BLaER1 (cell line): ENCODE results near the gene ZFP64.
"Not testable (repeated sequence)": the region's sequence is repeated elsewhere in the genome, so short reads cannot be mapped to it uniquely, and the experiment has no call there.

Experiments
- H3K27ac ChIP-seq: shearing (Covaris generic); formaldehyde crosslinking; 2 replicates; pipeline ENCODE4 v1.8.1; 2022
- H3K27me3 ChIP-seq: shearing (Covaris generic); formaldehyde crosslinking; 2 replicates; pipeline ENCODE4 v1.8.1; 2022
- H3K36me3 ChIP-seq: shearing (Covaris generic); formaldehyde crosslinking; 2 replicates; pipeline ENCODE4 v1.8.1; 2022
- H3K4me1 ChIP-seq: shearing (Covaris generic); formaldehyde crosslinking; 2 replicates; pipeline ENCODE4 v1.8.1; 2022
- H3K4me2 ChIP-seq: shearing (Covaris generic); formaldehyde crosslinking; 2 replicates; pipeline ENCODE4 v1.8.1; 2022
- H3K4me3 ChIP-seq: shearing (Covaris generic); formaldehyde crosslinking; 2 replicates; pipeline ENCODE4 v1.8.1; 2022
- H3K9ac ChIP-seq: shearing (Covaris generic); formaldehyde crosslinking; 2 replicates; pipeline ENCODE4 v1.8.1; 2022
- H3K9me3 ChIP-seq: shearing (Covaris generic); formaldehyde crosslinking; 2 replicates; pipeline ENCODE4 v1.8.1; 2022
- H4K20me1 ChIP-seq: shearing (Covaris generic); formaldehyde crosslinking; 2 replicates; pipeline ENCODE4 v1.8.1; 2022
- Cebpa-rat ChIP-seq: shearing (Covaris generic); IDR thresholded peaks from 2 replicates; pipeline ENCODE4 v1.8.1; 2022

Gene ZFP64

DNA sequence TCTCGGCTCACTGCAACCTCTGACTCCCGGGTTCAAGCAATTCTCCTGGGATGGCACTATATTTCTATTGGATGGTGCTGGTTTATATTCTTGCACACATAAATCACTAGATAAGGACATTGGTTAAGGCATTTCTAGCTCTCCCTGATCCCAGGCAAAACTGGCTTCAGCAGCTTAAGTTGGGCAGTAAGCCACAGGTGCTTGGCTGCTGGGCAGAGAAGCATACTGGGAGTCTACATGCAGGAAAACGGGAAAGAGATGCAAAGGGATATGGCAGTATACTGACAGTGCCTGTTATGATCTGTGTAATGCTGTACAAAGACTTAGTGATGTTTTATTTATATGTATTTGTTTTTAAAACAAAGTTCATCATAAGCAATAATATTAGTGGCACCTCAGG, 33.3 kb upstream of the ZFP64 start:
- Histone ChIP-seq H4K20me1 (no peaks in the 10 kb centered on the region), H3K9ac (no peak overlapping the region), H3K36me3 (no peaks in the 10 kb centered on the region), H3K4me2 (no peak overlapping the region), H3K4me1 (no peaks in the 10 kb centered on the region), H3K9me3 (peaks cover 29% of the 10 kb centered on the region), H3K4me3 (no peak overlapping the region), H3K27ac (no peak overlapping the region), H3K27me3 (no peaks in the 10 kb centered on the region)
- no peak for TF ChIP-seq Cebpa-rat

DNA sequence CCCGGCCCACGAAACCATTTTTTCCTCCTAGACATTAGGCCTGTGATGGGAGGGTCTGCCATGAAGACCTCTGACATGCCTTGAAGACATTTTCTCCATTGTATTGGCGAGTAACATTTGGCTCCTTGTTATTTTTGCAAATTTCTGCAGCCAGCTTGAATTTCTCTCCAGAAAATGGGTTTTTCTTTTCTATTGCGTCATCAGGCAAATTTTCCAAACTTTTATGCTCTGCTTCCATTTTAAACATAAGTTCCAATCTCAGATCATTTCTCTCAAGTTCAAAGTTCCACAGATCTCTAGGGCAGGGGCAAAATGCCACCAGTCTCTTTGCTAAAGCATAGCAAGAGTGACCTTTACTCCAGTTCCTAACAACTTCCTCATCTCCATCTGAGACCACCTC, 29.8 kb upstream of the ZFP64 start:
- H3K4me3 ChIP-seq, H3K4me1 ChIP-seq, H3K9ac ChIP-seq, H3K27ac ChIP-seq, H4K20me1 ChIP-seq, H3K36me3 ChIP-seq, H3K27me3 ChIP-seq, H3K4me2 ChIP-seq: not testable (repeated sequence)
- peaks cover 55% of the 10 kb centered on the region for H3K9me3 ChIP-seq

DNA sequence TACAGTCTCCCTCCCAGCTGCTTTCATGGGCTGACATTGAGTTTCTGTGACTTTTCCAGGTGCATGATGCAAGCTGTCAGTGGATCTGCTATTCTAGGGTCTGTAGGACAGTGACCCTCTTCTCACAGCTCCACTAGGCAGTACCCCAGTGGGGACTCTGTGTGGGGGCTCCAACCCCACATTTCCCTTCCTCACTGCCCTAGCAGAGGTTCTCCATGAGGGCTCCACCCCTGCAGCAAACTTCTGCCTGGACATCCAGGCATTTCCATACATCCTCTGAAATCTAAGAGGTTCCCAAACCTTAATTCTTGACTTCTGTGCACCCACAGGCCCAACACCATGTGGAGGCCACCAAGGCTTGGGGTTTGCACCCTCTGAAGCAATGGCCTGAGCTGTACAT, 29.3 kb upstream of the ZFP64 start:
- H4K20me1 ChIP-seq, H3K36me3 ChIP-seq, H3K4me2 ChIP-seq, H3K27me3 ChIP-seq, H3K4me3 ChIP-seq, H3K27ac ChIP-seq, H3K4me1 ChIP-seq, H3K9ac ChIP-seq: not testable (repeated sequence)
- peaks cover 55% of the 10 kb centered on the region for H3K9me3 ChIP-seq

DNA sequence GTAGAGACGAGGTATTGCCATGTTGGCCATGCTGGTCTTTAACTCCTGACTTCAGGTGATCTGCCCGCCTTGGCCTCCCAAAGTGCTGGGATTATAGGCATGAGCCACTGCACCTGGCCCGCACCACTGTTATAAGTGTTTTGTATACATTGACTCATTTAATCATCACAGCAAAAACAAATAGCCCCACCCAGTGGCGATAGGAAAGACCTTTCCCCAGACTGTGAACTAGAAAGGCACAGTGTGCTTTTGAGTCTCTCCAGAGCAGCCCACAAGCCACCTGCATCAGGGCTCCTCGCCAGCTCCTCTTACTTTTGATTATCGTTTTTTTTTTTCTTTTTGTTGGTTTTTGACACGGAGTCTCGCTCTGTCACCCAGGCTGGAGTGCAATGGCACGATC, 27.9 kb upstream of the ZFP64 start:
- H3K4me2 ChIP-seq = no peak overlapping the region
- no peaks in the 10 kb centered on the region for H3K36me3 ChIP-seq
- H3K4me1 ChIP-seq = no peaks in the 10 kb centered on the region
- H3K9me3 ChIP-seq = peaks cover 55% of the 10 kb centered on the region
- no peak overlapping the region for H3K27ac ChIP-seq
- H3K4me3 ChIP-seq = no peak overlapping the region
- no peak overlapping the region for H3K9ac ChIP-seq
- TF ChIP-seq Cebpa-rat = no peak
- H4K20me1 ChIP-seq = no peaks in the 10 kb centered on the region
- H3K27me3 ChIP-seq = no peaks in the 10 kb centered on the region

DNA sequence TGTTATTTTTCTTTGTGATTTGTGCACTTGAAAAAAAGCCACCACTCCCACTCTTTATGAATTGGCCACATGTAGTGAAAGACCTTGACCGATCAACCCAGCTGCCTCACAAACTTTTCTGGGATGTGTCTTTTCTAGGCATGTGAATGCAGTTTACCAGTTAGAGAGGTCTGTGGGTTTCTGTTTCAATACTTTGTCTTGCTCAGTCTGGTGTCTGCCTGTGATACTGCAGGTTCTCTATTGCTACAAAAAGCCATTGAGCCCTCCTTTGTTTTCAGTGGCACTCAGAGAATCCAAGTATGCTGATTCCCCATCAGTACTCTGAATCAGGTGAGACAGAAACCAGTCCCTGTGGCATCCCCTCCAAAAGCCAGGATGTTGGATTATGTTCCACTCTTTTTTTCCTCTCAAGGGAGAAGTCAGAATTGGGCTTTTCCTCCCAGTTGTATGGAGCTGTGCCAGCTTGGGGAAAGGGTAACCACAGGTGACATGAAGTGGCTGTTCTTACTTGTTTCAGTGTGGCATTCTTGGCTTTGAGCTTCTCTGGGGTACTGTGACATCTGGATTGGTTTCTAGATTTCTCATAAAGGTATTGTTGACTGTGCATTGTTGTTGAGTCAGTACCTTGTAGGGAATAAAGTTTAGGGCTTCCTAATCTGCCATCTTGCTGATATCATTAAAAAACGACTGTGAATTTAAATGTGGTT, 26.3 kb upstream of the ZFP64 start:
- no peaks in the 10 kb centered on the region for H3K36me3 ChIP-seq
- H3K4me2 ChIP-seq = no peak overlapping the region
- H3K9ac ChIP-seq = no peak overlapping the region
- H3K4me3 ChIP-seq = no peak overlapping the region
- peaks cover 52% of the 10 kb centered on the region for H3K9me3 ChIP-seq
- TF ChIP-seq Cebpa-rat = no peak
- no peak overlapping the region for H3K27ac ChIP-seq
- no peaks in the 10 kb centered on the region for H3K27me3 ChIP-seq
- H4K20me1 ChIP-seq = no peaks in the 10 kb centered on the region
- no peaks in the 10 kb centered on the region for H3K4me1 ChIP-seq

DNA sequence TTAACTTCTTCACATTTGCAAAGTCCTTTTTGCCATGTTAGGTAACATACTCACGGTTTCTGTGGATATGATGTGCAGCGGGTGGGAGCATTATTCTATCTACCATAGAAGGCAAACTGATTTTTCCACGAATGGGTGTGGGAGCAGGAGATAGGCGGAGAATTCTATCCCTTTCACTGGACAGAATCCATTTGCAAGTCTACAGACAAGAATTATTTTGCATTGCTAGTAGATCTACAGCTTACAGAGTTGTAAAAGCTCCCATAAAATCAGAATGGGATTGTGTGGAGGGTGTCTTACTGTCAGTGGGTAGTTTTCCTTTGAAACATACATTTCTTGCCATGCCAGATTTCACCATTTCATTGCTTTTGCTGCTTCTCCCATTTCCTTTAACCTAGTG, 22.4 kb upstream of the ZFP64 start:
- Histone ChIP-seq H3K4me1 (no peaks in the 10 kb centered on the region), H3K27me3 (no peaks in the 10 kb centered on the region), H3K4me3 (no peak overlapping the region)

DNA sequence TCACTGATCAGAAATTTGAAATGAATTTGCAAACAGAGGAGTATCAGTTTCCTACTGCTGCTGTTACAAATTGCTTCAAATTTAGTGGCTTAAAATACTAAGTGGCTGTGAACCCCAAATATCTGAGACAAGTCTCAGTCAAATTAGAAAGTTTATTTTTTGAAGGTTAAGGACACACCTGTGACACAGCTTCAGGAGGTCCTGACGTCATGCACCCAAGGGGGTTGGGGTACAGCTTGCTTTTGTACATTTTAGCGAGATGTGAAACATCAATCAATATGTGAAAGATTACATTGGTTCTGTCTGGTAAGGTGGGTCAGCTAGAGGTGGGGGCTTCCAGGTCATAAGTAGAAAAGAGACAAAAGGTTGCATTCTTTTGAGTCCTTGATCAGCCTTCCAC, 21.4 kb upstream of the ZFP64 start:
- no peaks in the 10 kb centered on the region for H4K20me1 ChIP-seq
- H3K4me2 ChIP-seq = no peak overlapping the region
- no peaks in the 10 kb centered on the region for H3K36me3 ChIP-seq
- no peak overlapping the region for H3K27ac ChIP-seq
- H3K4me1 ChIP-seq = no peaks in the 10 kb centered on the region
- H3K9me3 ChIP-seq = peaks cover 33% of the 10 kb centered on the region
- H3K9ac ChIP-seq = no peak overlapping the region
- H3K4me3 ChIP-seq = no peak overlapping the region
- TF ChIP-seq Cebpa-rat = no peak
- no peaks in the 10 kb centered on the region for H3K27me3 ChIP-seq

More for the DNA sequence above, 22.4 kb upstream of the ZFP64 start:
- no peak overlapping the region for H3K9ac ChIP-seq
- peaks cover 35% of the 10 kb centered on the region for H3K9me3 ChIP-seq
- no peak overlapping the region for H3K4me2 ChIP-seq
- no peaks in the 10 kb centered on the region for H3K36me3 ChIP-seq
- H4K20me1 ChIP-seq = no peaks in the 10 kb centered on the region
- TF ChIP-seq Cebpa-rat = no peak
- no peak overlapping the region for H3K27ac ChIP-seq

DNA sequence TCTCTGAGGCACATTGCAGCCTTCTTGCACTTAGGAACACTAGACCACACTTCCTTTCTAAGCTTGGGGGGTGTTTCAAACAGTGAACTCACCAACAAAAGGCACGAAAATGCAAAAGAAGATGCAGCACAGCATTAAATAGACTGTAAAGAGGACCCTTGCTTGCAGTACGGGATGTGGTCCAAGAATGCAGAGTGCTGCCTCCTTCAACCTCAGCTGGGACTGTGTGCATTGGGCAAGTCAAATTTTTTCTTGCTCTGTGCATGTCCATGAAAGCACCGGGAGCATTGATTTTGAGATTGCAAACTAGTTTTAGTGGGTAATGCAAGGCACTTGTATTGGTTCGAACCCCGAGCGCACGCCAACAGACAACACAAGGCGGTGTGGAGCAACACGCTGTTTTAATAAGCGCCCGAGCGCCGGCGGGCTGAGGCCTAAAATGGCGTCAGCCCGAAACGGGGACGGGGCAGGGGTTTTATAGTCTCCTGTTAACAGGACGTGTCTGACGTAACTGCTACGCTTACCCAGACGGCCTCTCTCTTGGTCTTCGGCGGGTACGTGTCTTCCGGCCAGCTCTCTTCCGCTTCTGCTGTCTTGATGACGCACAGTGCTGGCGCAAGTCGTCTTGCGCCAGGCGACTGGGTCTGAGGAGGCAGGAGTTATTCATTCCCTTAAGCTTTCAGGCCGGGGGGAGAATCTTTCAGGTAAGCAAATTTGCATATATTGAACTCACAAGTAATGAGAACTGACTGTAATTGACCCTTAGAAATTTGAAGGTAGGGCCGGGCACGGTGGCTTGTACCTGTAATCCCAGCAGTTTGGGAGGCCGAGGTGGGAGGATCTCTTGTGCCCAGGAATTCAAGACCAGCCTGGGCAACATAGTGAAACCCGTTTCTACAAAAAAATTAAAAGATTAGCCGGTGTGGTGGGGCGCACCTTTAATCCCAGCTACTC, 18.7 kb upstream of the ZFP64 start:
- no peak overlapping the region for H3K4me3 ChIP-seq
- no peak overlapping the region for H3K9ac ChIP-seq
- no peak for TF ChIP-seq Cebpa-rat
- no peaks in the 10 kb centered on the region for H3K4me1 ChIP-seq
- no peaks in the 10 kb centered on the region for H3K27me3 ChIP-seq
- H3K9me3 ChIP-seq = peaks cover 18% of the 10 kb centered on the region
- H3K4me2 ChIP-seq = no peak overlapping the region
- no peaks in the 10 kb centered on the region for H4K20me1 ChIP-seq
- no peaks in the 10 kb centered on the region for H3K36me3 ChIP-seq
- no peak overlapping the region for H3K27ac ChIP-seq

DNA sequence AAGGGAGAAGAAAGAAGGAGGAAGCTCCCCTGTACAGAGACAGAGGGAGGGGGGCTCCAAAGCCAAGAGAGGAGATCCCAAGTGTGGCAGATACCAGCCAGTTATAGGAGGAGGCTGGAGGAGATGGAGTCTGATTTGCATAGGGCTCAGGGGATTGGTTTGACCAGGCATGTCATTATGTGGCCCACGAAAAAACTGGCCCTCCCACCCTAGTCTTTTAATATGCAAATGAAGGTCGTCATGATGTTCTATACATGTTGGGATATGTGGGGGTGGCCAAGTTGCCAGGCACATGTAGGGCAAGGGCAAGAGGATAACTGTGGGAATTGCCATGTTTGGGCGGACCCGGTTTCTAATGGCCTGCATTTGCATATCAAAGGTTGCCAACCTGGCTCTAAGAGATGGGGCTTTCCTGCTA, 17.6 kb upstream of the ZFP64 start:
- no peaks in the 10 kb centered on the region for H3K4me1 ChIP-seq
- no peak for TF ChIP-seq Cebpa-rat
- peaks cover 22% of the 10 kb centered on the region for H3K9me3 ChIP-seq
- H3K27me3 ChIP-seq = no peaks in the 10 kb centered on the region
- H3K4me3 ChIP-seq = no peak overlapping the region
- H4K20me1 ChIP-seq = no peaks in the 10 kb centered on the region
- no peak overlapping the region for H3K9ac ChIP-seq
- no peak overlapping the region for H3K4me2 ChIP-seq
- H3K27ac ChIP-seq = no peak overlapping the region
- no peaks in the 10 kb centered on the region for H3K36me3 ChIP-seq

DNA sequence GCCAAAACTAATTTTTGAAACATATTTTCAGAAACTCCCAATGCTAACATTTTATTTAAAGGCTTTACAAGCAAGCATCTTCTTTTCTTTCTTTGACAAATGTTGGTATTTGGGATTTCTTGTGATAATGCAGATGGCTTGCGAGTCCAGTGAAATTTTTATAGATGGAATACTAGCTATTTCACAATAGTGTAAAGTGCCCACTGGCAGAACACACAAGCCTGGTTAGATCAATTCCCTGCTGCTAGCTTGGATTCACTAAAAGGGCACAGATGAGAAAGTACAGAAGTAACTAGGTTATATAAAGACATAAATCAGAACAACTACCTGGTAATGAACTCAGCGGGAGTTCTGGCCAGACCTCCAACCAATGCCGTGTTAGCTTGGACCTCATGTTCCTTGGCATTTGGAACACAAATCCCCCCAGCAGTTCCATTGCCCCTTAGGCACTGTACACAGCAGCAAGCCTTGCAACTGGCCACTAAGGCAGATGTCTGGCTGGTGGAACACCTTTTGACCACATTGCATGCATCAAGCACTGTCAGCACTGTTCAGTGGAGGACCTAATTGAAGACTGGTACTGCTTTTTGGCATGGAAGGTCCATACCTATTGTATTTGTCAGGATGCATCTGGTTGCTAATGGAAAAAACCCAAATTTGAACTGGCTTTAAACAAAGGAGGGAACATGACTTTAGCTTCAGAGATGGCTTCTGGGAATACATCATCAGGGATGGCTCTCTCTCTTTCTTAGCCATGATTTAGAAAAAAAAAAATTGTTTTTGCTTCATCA, 15.6 kb upstream of the ZFP64 start:
- no peak for TF ChIP-seq Cebpa-rat
- Histone ChIP-seq H3K36me3 (no peaks in the 10 kb centered on the region), H3K9me3 (peaks cover 27% of the 10 kb centered on the region), H3K4me2 (no peak overlapping the region), H4K20me1 (no peaks in the 10 kb centered on the region), H3K9ac (no peak overlapping the region), H3K27me3 (no peaks in the 10 kb centered on the region), H3K4me1 (no peaks in the 10 kb centered on the region), H3K4me3 (no peak overlapping the region), H3K27ac (no peak overlapping the region)
